H7 (cell line): ENCODE measurements around the gene RPTOR. TPM values are rescaled to one million over a fixed set of nuclear protein-coding genes. Genes with fewer than 3 reads are reported as not detected.
"Not testable (repeated sequence)": the region's sequence is repeated elsewhere in the genome, so short reads cannot be mapped to it uniquely, and the experiment has no call there.

ENCODE experiments used
- DNase-seq: peaks from one replicate; pipeline ENCODE4 v3.0.0; 2012
- H3K27me3 ChIP-seq: 2 replicates; pipeline ENCODE4 v1.6.0; 2011; ENCODE audit warnings: mild to moderate bottlenecking, low read length; ENCODE audit not compliant: control insufficient read depth, insufficient read depth
- H3K36me3 ChIP-seq: replicated peaks from 2 replicates; pipeline ENCODE4 v1.5.1; 2011; ENCODE audit warnings: low read length; ENCODE audit not compliant: control insufficient read depth, insufficient read depth
- H3K4me3 ChIP-seq: 2 replicates; pipeline ENCODE4 v1.5.1; 2011; ENCODE audit warnings: low read depth, mild to moderate bottlenecking, control low read depth, low read length, moderate library complexity; ENCODE audit not compliant: insufficient read depth
- total RNA-seq: library from RNA; depleted of rRNA; stranded (reverse); fragments of >200 nt; shearing (Covaris generic); gene quantifications from 2 replicates; pipeline ENCODE4 v1.2.3, GENCODE V29; 2014

RPTOR gene
- total RNA-seq, 1 experiment from 2014 or later = 20.9 TPM

DNA sequence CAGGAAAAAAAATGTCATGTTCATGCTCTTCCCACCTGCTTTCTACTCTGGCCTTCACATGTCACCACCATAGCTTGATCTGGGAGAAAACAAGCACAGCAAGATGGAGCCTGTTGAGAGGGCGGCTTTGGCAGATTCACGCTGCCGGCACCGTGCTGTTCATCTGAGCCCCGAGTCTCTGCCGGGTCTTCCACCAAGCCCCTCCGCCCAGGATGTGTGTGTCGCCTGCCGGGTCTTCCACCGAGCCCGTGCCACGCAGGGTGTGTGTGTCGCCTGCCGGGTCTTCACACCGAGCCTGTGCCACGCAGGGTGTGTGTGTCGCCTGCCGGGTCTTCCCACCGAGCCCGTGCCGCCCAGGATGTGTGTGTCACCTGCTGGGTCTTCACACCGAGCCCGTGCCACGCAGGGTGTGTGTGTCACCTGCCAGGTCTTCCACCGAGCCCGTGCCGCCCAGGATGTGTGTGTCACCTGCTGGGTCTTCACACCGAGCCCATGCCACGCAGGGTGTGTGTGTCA lies 330.9 kb downstream of the RPTOR start:
- peak; percentile 23 for DNase-seq
- not testable (repeated sequence) for H3K36me3 ChIP-seq, H3K4me3 ChIP-seq, H3K27me3 ChIP-seq

DNA sequence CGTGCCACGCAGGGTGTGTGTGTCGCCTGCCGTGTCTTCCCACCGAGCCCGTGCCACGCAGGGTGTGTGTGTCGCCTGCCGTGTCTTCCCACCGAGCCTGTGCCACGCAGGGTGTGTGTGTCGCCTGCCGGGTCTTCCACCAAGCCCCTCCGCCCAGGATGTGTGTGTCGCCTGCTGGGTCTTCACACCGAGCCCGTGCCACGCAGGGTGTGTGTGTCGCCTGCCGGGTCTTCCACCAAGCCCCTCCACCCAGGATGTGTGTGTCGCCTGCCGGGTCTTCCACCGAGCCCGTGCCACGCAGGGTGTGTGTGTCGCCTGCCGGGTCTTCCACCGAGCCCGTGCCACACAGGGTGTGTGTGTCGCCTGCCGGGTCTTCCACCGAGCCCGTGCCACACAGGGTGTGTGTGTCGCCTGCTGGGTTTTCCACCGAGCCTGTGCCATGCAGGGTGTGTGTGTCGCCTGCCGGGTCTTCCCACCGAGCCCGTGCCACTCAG lies 331.9 kb downstream of the RPTOR start:
- H3K4me3 ChIP-seq, H3K36me3 ChIP-seq, DNase-seq, H3K27me3 ChIP-seq: not testable (repeated sequence)

DNA sequence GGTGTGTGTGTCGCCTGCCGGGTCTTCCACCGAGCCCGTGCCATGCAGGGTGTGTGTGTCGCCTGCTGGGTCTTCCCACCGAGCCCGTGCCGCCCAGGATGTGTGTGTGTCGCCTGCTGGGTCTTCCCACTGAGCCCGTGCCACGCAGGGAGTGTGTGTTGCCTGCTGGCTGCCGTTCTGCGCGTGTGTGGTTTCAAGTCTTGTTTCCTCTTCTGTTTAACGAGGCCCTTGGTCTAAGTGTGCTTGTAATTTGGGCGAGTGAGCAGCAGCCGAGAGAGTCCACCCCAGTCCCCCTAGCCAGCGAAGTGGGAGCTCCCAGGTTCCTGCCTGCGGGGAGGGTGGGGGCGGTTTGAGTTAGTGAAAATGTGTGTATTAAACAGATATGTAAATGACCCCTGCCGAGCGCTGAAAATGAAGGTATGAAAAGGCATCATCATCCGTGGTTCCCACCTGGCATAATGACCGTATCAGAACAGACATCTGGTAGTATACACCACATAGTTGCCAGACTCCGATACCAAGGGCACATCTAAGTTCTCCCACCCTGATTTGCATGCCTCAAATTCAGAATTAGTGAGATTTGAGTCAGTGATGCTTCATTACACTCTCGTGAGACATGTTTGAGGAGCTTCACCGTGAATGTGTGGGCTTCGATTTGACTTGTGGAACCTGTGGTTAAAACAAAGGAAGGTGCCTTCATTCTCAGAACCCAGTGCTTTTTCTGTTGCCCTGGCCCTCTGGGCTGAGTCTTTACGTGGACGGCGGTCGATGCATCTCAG lies 332.5 kb downstream of the RPTOR start:
- peak; percentile 44 for DNase-seq
- H3K27me3 ChIP-seq = no peaks in the 10 kb centered on the region
- no peak overlapping the region for H3K4me3 ChIP-seq
- H3K36me3 ChIP-seq = no peaks in the 10 kb centered on the region; the same call in 1 of the 2 replicates

DNA sequence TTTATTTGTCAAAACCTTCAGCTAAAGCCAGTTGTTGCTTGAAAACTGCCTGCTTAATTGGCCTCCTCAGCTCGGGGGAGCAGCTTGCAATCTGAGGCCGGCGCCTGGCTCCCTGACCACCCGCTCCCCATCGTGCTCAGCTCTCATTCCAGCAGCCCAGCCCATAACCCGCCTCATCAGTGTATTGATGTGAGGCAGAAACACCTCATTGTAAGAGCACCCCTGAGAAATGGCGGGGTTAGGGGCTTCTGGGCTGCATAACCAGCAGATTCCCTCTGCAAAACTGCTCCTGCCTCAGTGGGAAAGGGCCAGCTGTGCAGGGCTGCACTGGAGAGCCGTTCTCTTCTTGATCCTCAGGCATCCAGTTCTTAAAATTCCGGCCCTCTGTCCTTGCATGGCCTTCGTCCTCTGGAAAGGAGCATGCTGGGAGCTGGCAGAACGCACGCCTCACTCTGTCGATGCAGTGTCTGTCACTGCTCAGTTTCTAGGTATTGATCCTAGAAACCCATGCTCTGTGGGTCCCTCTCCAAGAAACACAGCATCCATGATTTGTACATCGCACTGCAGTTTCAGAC lies 333.2 kb downstream of the RPTOR start:
- Histone ChIP-seq H3K27me3 (no peaks in the 10 kb centered on the region), H3K36me3 (no peaks in the 10 kb centered on the region; the same call in 1 of the 2 replicates), H3K4me3 (no peak overlapping the region)
- peak; percentile 62 for DNase-seq

DNA sequence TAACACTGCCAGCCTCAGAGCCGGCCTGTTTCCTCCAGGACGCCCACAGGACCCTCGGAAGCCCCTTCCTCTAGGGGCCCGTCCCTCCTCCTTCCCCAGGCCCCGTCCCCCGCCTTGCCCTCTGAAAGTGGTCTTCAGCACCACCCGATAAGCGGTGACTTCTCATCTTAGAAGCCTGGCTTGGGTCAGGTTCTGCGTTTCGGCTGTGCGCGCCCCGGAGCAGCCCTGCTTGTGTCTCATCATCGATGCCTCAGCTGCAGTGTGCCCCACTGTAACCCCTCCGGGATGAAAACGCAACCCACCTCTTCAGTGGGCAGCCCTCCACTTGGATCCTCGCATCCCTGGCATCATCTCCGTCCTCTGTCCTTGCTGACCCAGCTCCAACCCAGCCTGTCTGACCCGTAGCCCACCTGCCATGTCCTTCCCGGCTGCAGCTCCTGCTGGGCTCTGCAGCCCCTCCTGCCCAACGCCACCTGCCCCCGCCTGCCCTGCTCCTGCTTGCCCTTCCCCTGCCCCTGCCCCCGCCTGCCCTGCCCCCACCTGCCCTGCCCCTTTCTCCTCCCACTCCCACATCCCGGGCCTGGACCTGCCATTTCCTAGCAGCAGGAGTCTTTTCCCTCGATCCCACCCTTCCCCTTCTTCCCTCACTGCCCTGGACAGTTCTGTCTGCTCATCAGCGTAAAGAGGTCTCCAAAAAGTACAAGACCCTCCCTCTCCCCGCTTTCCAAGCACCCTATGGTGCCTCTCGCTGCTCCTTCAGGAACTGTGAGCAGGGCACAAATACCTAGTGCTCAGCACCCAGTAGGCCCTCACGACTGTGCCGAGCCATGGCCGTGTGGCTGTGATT lies 334.5 kb downstream of the RPTOR start:
- Histone ChIP-seq H3K4me3 (no peak overlapping the region), H3K27me3 (no peaks in the 10 kb centered on the region), H3K36me3 (no peaks in the 10 kb centered on the region; the same call in 1 of the 2 replicates)
- peak; percentile 75 for DNase-seq

DNA sequence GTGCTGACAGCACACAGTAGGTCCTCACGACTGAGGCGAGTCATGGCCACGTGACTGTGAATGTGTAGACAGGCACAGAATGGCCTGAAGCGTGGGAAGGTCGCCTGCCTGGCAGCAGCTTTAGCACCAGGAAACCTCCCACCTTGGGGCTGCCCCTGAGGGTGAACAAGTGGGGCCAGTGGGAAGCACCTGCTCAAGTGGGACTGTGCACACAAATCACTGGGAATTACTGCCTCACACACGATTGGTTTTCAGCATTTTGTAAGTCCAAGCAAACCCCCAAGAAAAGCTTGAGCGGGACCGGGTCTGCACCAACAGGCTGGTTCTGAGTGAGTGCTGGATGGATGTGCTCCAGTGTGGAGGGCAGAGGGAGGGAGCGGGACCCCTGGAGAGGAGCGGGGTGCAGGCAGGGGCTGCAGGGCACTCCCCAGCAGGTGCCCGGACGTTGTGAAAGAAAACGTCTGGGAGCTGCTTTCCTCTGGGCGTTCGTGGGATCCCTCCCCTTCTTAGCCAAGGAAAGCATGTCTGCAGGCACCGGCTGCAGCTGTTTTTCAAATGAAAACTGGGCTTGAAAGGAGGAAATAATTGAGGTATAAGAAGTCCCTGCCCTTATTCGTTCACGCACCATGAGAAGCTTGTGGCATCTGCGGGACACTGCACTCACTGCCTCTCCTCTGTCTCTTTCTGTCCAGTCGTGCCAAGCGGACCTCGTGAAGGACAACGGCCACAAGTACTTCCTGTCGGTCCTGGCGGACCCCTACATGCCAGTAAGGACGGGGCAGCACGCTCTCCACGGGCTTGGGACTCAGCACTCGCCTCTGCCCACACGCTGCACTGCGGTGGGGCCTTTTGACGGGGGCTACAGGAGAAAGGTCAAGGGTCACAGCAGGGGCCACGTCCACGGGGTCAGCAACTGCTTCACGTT lies 335.3 kb downstream of the RPTOR start:
- Histone ChIP-seq H3K36me3 (no peaks in the 10 kb centered on the region; the same call in 1 of the 2 replicates), H3K27me3 (no peaks in the 10 kb centered on the region), H3K4me3 (no peak overlapping the region)
- no peak for DNase-seq

DNA sequence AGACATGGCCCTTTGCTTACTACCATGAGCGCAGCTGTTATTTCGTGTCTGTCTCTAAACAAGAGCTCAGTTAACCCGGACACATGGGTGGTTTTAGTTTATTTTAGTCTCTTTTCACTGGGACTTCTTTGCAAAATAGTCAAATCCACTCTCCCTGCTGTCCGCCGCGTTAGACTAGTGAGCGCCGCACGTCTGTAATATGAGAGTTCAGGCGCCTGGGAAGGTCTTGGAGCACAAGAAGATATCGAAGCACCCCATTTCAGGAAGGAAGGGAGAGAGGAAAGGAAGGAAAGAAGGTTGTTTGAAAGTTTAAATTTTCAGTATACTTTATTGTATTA lies 336.0 kb downstream of the RPTOR start:
- Histone ChIP-seq H3K4me3 (no peak overlapping the region), H3K27me3 (no peaks in the 10 kb centered on the region), H3K36me3 (no peaks in the 10 kb centered on the region; the same call in 1 of the 2 replicates)
- no peak for DNase-seq

DNA sequence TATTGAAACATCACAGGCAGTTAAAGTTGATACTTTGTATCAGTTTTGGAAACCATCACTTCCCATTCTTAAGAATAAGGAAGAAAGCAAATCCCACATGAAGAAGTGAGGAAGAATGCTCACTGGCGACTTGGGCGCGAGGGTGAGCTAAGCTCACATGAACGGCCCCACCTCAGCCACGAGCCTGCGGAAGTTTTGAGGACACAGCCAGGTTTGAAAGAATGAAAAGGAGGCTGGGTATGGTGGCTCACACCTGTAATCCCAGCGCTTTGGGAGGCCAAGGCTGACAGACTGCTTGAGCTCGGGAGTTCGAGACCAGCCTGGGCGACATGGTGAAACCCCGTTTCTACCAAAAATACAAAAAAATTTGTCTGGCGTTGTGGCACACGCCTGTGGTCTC lies 336.7 kb downstream of the RPTOR start:
- H3K36me3 ChIP-seq = no peaks in the 10 kb centered on the region; the same call in 1 of the 2 replicates

DNA sequence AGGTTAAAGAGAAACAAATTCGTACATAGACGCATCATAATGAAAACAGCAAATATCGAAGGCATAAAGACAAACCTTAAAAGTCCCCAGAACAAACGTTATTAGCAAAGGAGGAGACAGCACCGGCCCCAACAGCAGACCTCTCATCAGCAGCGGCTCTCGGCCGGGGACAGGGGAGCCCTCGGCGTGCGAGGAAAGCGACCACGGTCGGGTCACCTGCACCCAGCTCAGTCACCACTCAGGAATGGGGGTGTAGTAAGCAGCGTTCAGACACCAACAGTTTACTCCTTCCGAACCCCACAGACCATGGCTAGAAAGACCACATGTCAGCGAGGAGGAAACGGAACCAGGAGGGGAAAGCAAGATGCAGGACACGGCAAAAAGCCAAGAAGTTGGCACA lies 337.7 kb downstream of the RPTOR start:
- Histone ChIP-seq H3K36me3 (no peaks in the 10 kb centered on the region; the same call in 1 of the 2 replicates), H3K4me3 (no peak overlapping the region), H3K27me3 (no peaks in the 10 kb centered on the region)
- DNase-seq = no peak

More for the DNA sequence above, 336.7 kb downstream of the RPTOR start:
- Histone ChIP-seq H3K27me3 (no peaks in the 10 kb centered on the region), H3K4me3 (no peak overlapping the region)
- no peak for DNase-seq

DNA sequence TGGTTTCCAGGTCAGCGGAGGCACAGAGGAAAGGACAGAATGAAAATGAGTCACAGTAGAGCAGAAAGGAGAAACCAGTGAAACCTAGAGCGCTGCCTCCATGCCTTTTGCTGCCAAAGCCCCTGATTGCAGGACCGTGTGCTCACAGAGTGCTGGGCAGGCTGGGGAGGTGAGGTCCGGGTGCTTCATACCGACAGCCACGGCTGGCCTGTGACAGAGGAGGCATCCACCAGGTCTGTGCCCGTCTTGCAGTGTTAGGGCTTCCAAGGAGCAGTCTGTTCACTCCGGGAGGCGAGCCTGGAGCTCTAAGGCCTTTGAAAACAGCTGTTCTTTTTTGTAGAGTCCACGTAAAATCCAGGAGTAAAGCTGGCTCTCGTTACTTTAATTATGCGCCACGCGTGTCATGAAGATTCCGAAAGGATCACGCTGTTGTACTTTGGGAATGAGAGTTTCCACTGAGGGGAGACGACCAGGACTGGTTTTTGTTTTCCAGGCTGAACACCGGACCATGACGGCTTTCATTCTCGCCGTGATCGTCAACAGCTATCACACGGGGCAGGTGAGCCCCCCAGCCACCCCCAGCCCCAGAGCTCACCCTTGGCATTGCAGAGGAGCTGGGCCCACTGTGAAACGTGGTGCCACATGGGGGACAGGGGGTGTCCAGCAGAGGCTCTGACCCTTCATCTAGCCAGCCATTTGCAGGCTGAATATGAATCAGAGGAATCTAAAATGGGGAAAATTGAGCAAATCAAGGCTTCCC lies 338.5 kb downstream of the RPTOR start:
- Histone ChIP-seq H3K4me3 (no peak overlapping the region), H3K36me3 (no peaks in the 10 kb centered on the region; the same call in 1 of the 2 replicates), H3K27me3 (no peaks in the 10 kb centered on the region)
- DNase-seq = no peak

DNA sequence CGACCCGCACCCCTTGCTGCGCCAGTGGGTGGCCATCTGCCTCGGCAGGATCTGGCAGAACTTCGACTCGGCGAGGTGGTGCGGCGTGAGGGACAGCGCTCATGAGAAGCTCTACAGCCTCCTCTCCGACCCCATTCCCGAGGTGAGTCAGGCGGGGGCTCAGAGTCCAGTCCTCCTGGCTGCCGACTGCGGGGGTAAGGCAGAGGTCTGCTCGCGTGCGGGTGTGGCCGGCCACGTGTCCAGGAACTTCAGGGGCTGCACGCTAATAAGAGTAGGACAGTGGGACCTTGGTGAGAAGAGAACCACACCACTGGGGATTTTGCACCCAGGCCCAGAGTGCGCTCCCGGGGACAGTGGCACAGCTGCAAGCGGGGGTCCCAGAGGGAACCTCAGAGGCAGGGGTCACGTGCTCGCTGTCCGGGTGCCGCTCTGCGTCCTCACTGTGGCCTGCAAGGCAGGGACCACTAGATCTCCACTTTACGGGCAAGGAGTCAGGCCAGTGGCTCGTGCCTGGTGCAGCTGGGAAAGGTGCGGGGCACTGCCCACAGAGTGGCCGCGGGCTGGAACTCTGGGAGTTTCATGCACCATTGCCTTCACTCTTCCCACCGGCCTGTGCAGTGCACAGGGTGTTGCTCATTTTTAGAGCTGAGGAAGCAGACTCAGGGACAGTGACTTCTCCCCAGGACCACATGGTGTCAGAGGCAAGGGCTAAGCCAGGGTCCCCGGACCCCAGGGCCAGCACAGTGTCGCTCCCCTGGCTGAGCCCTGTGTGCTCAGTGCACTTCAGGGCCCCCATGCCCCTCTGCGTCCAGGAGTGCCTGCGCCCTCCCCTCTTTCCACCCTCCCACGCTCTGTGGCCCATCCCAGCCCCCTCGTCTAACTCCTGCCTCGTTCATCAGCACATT lies 339.4 kb downstream of the RPTOR start:
- no peak for DNase-seq
- H3K27me3 ChIP-seq = no peaks in the 10 kb centered on the region
- H3K4me3 ChIP-seq = no peak overlapping the region
- no peaks in the 10 kb centered on the region; the same call in 1 of the 2 replicates for H3K36me3 ChIP-seq

DNA sequence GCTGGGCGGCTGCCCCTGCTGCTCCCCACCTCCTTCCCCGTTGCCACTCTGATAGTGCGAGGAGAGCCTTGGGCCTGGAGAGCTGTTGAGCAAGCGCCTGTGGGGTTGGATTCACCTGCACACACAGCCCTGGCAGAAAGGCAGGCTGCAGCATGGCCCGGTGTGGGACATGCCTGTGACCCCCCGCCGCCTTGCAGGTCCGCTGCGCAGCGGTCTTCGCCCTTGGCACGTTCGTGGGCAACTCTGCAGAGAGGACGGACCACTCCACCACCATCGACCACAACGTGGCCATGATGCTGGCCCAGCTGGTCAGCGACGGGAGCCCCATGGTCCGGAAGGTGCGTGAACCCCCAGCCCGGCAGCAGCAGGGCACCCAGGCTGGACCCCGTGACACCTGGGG lies 340.2 kb downstream of the RPTOR start:
- Histone ChIP-seq H3K4me3 (no peak overlapping the region), H3K36me3 (no peaks in the 10 kb centered on the region; the same call in 1 of the 2 replicates), H3K27me3 (no peaks in the 10 kb centered on the region)
- DNase-seq = no peak
